GM18499 (cell line): ENCODE measurements around the gene PRIM2.
"Not testable (repeated sequence)": the region's sequence is repeated elsewhere in the genome, so short reads cannot be mapped to it uniquely, and the experiment has no call there.

Source experiments
- ATAC-seq: cut with Tn5 transposase; IDR thresholded peaks from one replicate; pipeline ENCODE4 v1.9.1; 2021; ENCODE audit warnings: moderate number of reproducible peaks; ENCODE audit not compliant: insufficient read depth, unreplicated experiment

The PRIM2 gene

GRCh38 chr6:57358319-57358718, 40.9 kb downstream of the PRIM2 start:
- not testable (repeated sequence) for ATAC-seq

GRCh38 chr6:57359766-57360165, 42.3 kb downstream of the PRIM2 start:
- ATAC-seq = not testable (repeated sequence)

- ATAC-seq = not testable (repeated sequence)
Observed at GRCh38 chr6:57362340-57362739, 44.9 kb downstream of the PRIM2 start.

- ATAC-seq = not testable (repeated sequence)
Observed at GRCh38 chr6:57365076-57365583, 47.7 kb downstream of the PRIM2 start.

GRCh38 chr6:57368965-57369731, 51.7 kb downstream of the PRIM2 start:
- ATAC-seq = not testable (repeated sequence)

GRCh38 chr6:57371779-57372178, 54.3 kb downstream of the PRIM2 start:
- not testable (repeated sequence) for ATAC-seq

- not testable (repeated sequence) for ATAC-seq
Observed at GRCh38 chr6:57374764-57375163, 57.3 kb downstream of the PRIM2 start.

GRCh38 chr6:57376083-57376482, 58.7 kb downstream of the PRIM2 start:
- not testable (repeated sequence) for ATAC-seq

GRCh38 chr6:57389038-57389592, 71.7 kb downstream of the PRIM2 start:
- ATAC-seq = not testable (repeated sequence)

- not testable (repeated sequence) for ATAC-seq
Observed at GRCh38 chr6:57390818-57391217, 73.4 kb downstream of the PRIM2 start.

GRCh38 chr6:57392047-57392446, 74.6 kb downstream of the PRIM2 start:
- not testable (repeated sequence) for ATAC-seq

- not testable (repeated sequence) for ATAC-seq
Observed at GRCh38 chr6:57419341-57419740, 101.9 kb downstream of the PRIM2 start.

GRCh38 chr6:57421503-57421902, 104.1 kb downstream of the PRIM2 start:
- peak; percentile 54 for ATAC-seq

- ATAC-seq = no peak
Observed at GRCh38 chr6:57423468-57423867, 106.0 kb downstream of the PRIM2 start.

GRCh38 chr6:57431742-57432141, 114.3 kb downstream of the PRIM2 start:
- ATAC-seq = not testable (repeated sequence)

GRCh38 chr6:57432157-57432556, 114.7 kb downstream of the PRIM2 start:
- ATAC-seq = no peak

GRCh38 chr6:57432919-57433684, 115.7 kb downstream of the PRIM2 start:
- ATAC-seq = no peak

- ATAC-seq = not testable (repeated sequence)
Observed at GRCh38 chr6:57433790-57434189, 116.4 kb downstream of the PRIM2 start.

GRCh38 chr6:57434944-57435343, 117.5 kb downstream of the PRIM2 start:
- no peak for ATAC-seq

GRCh38 chr6:57435475-57436160, 118.2 kb downstream of the PRIM2 start:
- ATAC-seq = no peak
